Keratinocyte (primary cell): ENCODE measurements around the gene IL1RAP.

Experiments used
- EZH2 ChIP-seq: IDR thresholded peaks from one replicate; pipeline ENCODE4 v1.6.1; 2012; ENCODE audit warnings: inconsistent platforms, mild to moderate bottlenecking, low read length, moderate library complexity
- TF ChIP-seq, protein P1 (sequence below), 3 experiments: IDR thresholded peaks in 1 of 3; conservative IDR thresholded peaks in 1 of 3; optimal IDR thresholded peaks in 1 of 3; 2 replicates in 2 of 3; 3 replicates in 1 of 3; pipeline versions ENCODE3 to v1.5.1; 2011; ENCODE audit warnings: low read length in 3 of 3, mild to moderate bottlenecking in 3 of 3, moderate library complexity in 2 of 3, control low read depth in 1 of 3, inconsistent platforms in 1 of 3; ENCODE audit not compliant: insufficient read depth in 2 of 3; ENCODE audit errors: extremely low read depth in 1 of 3

DNA sequence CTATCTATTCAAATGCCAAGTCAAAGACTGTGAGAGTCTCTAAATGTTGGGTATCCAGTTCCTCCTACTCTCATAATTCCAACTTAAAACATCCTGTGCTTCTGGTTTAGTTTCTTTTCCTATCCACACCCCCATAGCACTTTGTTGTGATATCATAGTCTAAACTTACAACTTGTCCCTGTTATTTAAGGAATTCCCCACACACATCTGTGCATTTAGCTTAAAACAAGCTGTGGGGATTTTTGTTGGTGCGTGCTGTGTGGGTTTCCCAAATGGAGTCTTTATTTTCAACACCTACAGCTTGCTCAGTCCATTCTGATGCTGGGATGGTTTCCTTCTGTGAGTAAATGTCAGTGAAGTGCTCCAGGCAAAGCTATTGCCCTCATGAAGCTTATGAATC lies 181.3 kb downstream of the IL1RAP start:
- TF ChIP-seq, protein P1, sequence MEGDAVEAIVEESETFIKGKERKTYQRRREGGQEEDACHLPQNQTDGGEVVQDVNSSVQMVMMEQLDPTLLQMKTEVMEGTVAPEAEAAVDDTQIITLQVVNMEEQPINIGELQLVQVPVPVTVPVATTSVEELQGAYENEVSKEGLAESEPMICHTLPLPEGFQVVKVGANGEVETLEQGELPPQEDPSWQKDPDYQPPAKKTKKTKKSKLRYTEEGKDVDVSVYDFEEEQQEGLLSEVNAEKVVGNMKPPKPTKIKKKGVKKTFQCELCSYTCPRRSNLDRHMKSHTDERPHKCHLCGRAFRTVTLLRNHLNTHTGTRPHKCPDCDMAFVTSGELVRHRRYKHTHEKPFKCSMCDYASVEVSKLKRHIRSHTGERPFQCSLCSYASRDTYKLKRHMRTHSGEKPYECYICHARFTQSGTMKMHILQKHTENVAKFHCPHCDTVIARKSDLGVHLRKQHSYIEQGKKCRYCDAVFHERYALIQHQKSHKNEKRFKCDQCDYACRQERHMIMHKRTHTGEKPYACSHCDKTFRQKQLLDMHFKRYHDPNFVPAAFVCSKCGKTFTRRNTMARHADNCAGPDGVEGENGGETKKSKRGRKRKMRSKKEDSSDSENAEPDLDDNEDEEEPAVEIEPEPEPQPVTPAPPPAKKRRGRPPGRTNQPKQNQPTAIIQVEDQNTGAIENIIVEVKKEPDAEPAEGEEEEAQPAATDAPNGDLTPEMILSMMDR (optimal IDR thresholded peaks at IDR 0.05 in 1 of 3, IDR thresholded peaks at IDR 0.05 in 1 of 3, conservative IDR thresholded peaks at IDR 0.05 in 1 of 3; ENCODE audit: extremely low read depth in 1 of 3, insufficient read depth in 2 of 3, low read length in 3 of 3), result no peak
- no peak for TF ChIP-seq EZH2
